Mucosa of gallbladder (tissue), 1 donor: ENCODE results near the gene FAM234A. TPM values are rescaled to one million over a fixed set of nuclear protein-coding genes. Genes with fewer than 3 reads are reported as not detected.

Experiments
- DNase-seq: peaks from one replicate; pipeline ENCODE4 v3.0.0-alpha.2; 2020; ENCODE audit warnings: low spot score
- total RNA-seq: library from RNA; stranded (reverse); gene quantifications from one replicate; pipeline ENCODE4 v1.2.1, GENCODE V29; 2021
- donor health status: DM: no; HTN: no; CAD: no.

FAM234A gene
- total RNA-seq, 1 donor from 2014 or later: 138 TPM

- no peak for DNase-seq
Measured at GRCh38 chr16:280991-281659, 46.5 kb downstream of the FAM234A start.

- DNase-seq: no peak
Measured at GRCh38 chr16:281660-282255, 47.1 kb downstream of the FAM234A start.

- DNase-seq: no peak
Measured at GRCh38 chr16:282491-282890, 47.9 kb downstream of the FAM234A start.

GRCh38 chr16:283033-283805 is 48.6 kb downstream of the FAM234A start, which contains the start of gene PDIA2:
Gene PDIA2 (plus strand): TSS chr16:283164. CDS start chr16:283170, 6 bp downstream.
- no peak for DNase-seq

GRCh38 chr16:284204-285120 is 49.8 kb downstream of the FAM234A start:
- no peak for DNase-seq

- no peak for DNase-seq
Measured at GRCh38 chr16:285146-286055, 50.8 kb downstream of the FAM234A start.

- no peak for DNase-seq
Measured at GRCh38 chr16:286491-287297, 52.1 kb downstream of the FAM234A start.

GRCh38 chr16:287298-287811 is 52.7 kb downstream of the FAM234A start:
- no peak for DNase-seq

GRCh38 chr16:287981-288920 is 53.6 kb downstream of the FAM234A start:
- DNase-seq: no peak

GRCh38 chr16:289395-289997 is 54.9 kb downstream of the FAM234A start:
- DNase-seq: no peak

GRCh38 chr16:290015-290680 is 55.5 kb downstream of the FAM234A start:
- no peak for DNase-seq

GRCh38 chr16:290681-291405 is 56.2 kb downstream of the FAM234A start:
- DNase-seq: no peak

GRCh38 chr16:291539-291938 is 56.9 kb downstream of the FAM234A start:
- DNase-seq: no peak

GRCh38 chr16:293043-293775 is 58.6 kb downstream of the FAM234A start:
- DNase-seq: no peak

- no peak for DNase-seq
Measured at GRCh38 chr16:296276-296675, 61.7 kb downstream of the FAM234A start.
